Caco-2 (cell line): ENCODE results near the gene PRAC2. TPM values are rescaled to one million over a fixed set of nuclear protein-coding genes. Genes with fewer than 3 reads are reported as not detected.
A peak's percentile ranks its signal among the peaks of the same experiment; 100 is the strongest.

Experiments used
- BruUV-seq: library from RNA; stranded (reverse); fragments of 400-500 nt; replicated peaks from 2 replicates; lab custom pipeline; 2021; lab: Mats Ljungman, UMichigan
- CTCF ChIA-PET: fragments of 300-600 bp; sonication (Branson Sonifier 250); formaldehyde crosslinking; loops from one replicate; lab custom pipeline; 2022; ENCODE audit warnings: antibody characterized with exemption; lab: Charles Lee
- POLR2A ChIA-PET: fragments of 300-600 bp; sonication (Branson Sonifier 250); formaldehyde crosslinking; loops from one replicate; lab custom pipeline; 2022; ENCODE audit warnings: antibody characterized with exemption; lab: Charles Lee
- DNase-seq, 2 experiments: peaks; one replicate each; pipeline versions ENCODE4 v3.0.0 to v3.0.0-alpha.2; 2020 to 2022
- H3K27me3 ChIP-seq: replicated peaks from 2 replicates; pipeline ENCODE4 v1.6.0; 2011; ENCODE audit warnings: low read length; ENCODE audit not compliant: control insufficient read depth, insufficient read depth
- H3K36me3 ChIP-seq: 2 replicates; pipeline ENCODE4 v1.5.1; 2011; ENCODE audit warnings: low read length; ENCODE audit not compliant: control insufficient read depth, insufficient read depth
- H3K4me1 ChIP-seq: fragments of 250-450 bp; sonication (Bioruptor Pico); 2 replicates; pipeline ENCODE4 v1.5.1; 2020; ENCODE audit warnings: mild to moderate bottlenecking
- H3K4me3 ChIP-seq: 2 replicates; pipeline ENCODE4 v1.5.1; 2011; ENCODE audit warnings: low read depth, mild to moderate bottlenecking, control low read depth, low read length
- H3K9me3 ChIP-seq: fragments of 250-450 bp; sonication (Bioruptor Pico); 2 replicates; pipeline ENCODE4 v1.5.1; 2020; ENCODE audit warnings: mild to moderate bottlenecking, moderate library complexity
- H3K27ac Mint-ChIP-seq: one replicate; pipeline ENCODE4 v1.8.0; 2022; ENCODE audit warnings: mixed read lengths; ENCODE audit not compliant: unreplicated experiment
- H3K27me3 Mint-ChIP-seq: one replicate; pipeline ENCODE4 v1.8.0; 2022; ENCODE audit warnings: mixed read lengths; ENCODE audit not compliant: insufficient read depth, unreplicated experiment
- H3K36me3 Mint-ChIP-seq: one replicate; pipeline ENCODE4 v1.8.0; 2022; ENCODE audit warnings: mild to moderate bottlenecking, mixed read lengths; ENCODE audit not compliant: insufficient read depth, unreplicated experiment
- H3K4me1 Mint-ChIP-seq: one replicate; pipeline ENCODE4 v1.8.0; 2022; ENCODE audit warnings: low read depth, mixed read lengths; ENCODE audit not compliant: unreplicated experiment
- H3K4me3 Mint-ChIP-seq: one replicate; pipeline ENCODE4 v1.8.0; 2022; ENCODE audit warnings: mild to moderate bottlenecking, moderate library complexity, mixed read lengths; ENCODE audit not compliant: unreplicated experiment
- H3K9me3 Mint-ChIP-seq: one replicate; pipeline ENCODE4 v1.8.0; 2022; ENCODE audit warnings: mixed read lengths; ENCODE audit not compliant: unreplicated experiment
- intact Hi-C: fragments of 100-400 bp; cut with micrococcal nuclease; formaldehyde crosslinking; loops from one replicate; pipeline ENCODE4 v1.10.0; 2022; ENCODE audit not compliant: unreplicated experiment
- total RNA-seq: library from RNA; stranded (reverse); gene quantifications from 2 replicates; pipeline ENCODE4 v1.2.3, GENCODE V29; 2022
- TF ChIP-seq, protein P1 (sequence below), 2 experiments: fragments of 200-600 bp in 1 of 2; IDR thresholded peaks; 1 replicate in 1 of 2; 2 replicates in 1 of 2; pipeline versions ENCODE4 v1.5.1 to v1.8.0; 2011 to 2022; ENCODE audit warnings: antibody characterized with exemption in 1 of 2, control low read depth in 1 of 2, inconsistent platforms in 1 of 2, low read depth in 1 of 2, low read length in 1 of 2, mild to moderate bottlenecking in 1 of 2, moderate library complexity in 1 of 2; ENCODE audit not compliant: insufficient read depth in 1 of 2, severe bottlenecking in 1 of 2, unreplicated experiment in 1 of 2

PRAC2 gene
- total RNA-seq, 1 experiment from 2014 or later = not detected

- no peak overlapping the region for H3K4me3 Mint-ChIP-seq
- ChIA-PET POLR2A (interaction anchor here (0.6 kb wide), 1 partner anchor 357 kb away, joined by 3 read pairs; no protein-coding TSS in a partner anchor), CTCF (interaction anchor here (0.6 to 1.4 kb wide), 4 partner anchors 9 to 149 kb away, joined by 3 to 4 read pairs (median 4); no protein-coding TSS in a partner anchor)
- Histone ChIP-seq H3K4me1 (peaks cover 7% of the 10 kb centered on the region), H3K4me3 (no peak overlapping the region), H3K36me3 (no peaks in the 10 kb centered on the region), H3K27me3 (no peaks in the 10 kb centered on the region; the same call in 1 of the 2 replicates), H3K9me3 (no peaks in the 10 kb centered on the region)
- TF ChIP-seq, protein P1, sequence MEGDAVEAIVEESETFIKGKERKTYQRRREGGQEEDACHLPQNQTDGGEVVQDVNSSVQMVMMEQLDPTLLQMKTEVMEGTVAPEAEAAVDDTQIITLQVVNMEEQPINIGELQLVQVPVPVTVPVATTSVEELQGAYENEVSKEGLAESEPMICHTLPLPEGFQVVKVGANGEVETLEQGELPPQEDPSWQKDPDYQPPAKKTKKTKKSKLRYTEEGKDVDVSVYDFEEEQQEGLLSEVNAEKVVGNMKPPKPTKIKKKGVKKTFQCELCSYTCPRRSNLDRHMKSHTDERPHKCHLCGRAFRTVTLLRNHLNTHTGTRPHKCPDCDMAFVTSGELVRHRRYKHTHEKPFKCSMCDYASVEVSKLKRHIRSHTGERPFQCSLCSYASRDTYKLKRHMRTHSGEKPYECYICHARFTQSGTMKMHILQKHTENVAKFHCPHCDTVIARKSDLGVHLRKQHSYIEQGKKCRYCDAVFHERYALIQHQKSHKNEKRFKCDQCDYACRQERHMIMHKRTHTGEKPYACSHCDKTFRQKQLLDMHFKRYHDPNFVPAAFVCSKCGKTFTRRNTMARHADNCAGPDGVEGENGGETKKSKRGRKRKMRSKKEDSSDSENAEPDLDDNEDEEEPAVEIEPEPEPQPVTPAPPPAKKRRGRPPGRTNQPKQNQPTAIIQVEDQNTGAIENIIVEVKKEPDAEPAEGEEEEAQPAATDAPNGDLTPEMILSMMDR (IDR thresholded peaks at IDR 0.05; ENCODE audit: insufficient read depth in 1 of 2, low read depth in 1 of 2, low read length in 1 of 2, severe bottlenecking in 1 of 2, unreplicated experiment in 1 of 2) = no peak
- no peak overlapping the region for H3K27ac Mint-ChIP-seq
- peaks cover 4% of the 10 kb centered on the region for H3K36me3 Mint-ChIP-seq
- DNase-seq = peak in 1 of 2 experiments; percentile 38
- H3K27me3 Mint-ChIP-seq = peaks cover 5% of the 10 kb centered on the region
- H3K9me3 Mint-ChIP-seq = no peaks in the 10 kb centered on the region
- intact Hi-C loops = no loop called here
- peaks cover 6% of the 10 kb centered on the region for H3K4me1 Mint-ChIP-seq
- BruUV-seq = no TSS peak
These were observed 10.0 kb downstream of the PRAC2 start for GRCh38 chr17:48732688-48733629.

- Histone ChIP-seq H3K4me3 (no peak overlapping the region), H3K36me3 (no peaks in the 10 kb centered on the region), H3K27me3 (no peaks in the 10 kb centered on the region; the same call in 1 of the 2 replicates), H3K4me1 (peaks cover 3% of the 10 kb centered on the region; the same call in 1 of the 2 replicates), H3K9me3 (no peaks in the 10 kb centered on the region)
- peak in 1 of 2 experiments; percentile 37 for DNase-seq
- H3K36me3 Mint-ChIP-seq = peaks cover 3% of the 10 kb centered on the region
- H3K27me3 Mint-ChIP-seq = peaks cover 5% of the 10 kb centered on the region
- BruUV-seq = no TSS peak
- H3K4me3 Mint-ChIP-seq = no peak overlapping the region
- ChIA-PET CTCF (interaction anchor here (1.0 to 2.7 kb wide), 4 partner anchors 10 to 145 kb away, joined by 3 to 9 read pairs (median 5); no protein-coding TSS in a partner anchor), POLR2A (no interaction called here)
- intact Hi-C loops = no loop called here
- TF ChIP-seq, protein P1 (IDR thresholded peaks at IDR 0.05; ENCODE audit: insufficient read depth in 1 of 2, low read depth in 1 of 2, low read length in 1 of 2, severe bottlenecking in 1 of 2, unreplicated experiment in 1 of 2) = no peak
- no peaks in the 10 kb centered on the region for H3K9me3 Mint-ChIP-seq
- H3K27ac Mint-ChIP-seq = no peak overlapping the region
- peaks cover 6% of the 10 kb centered on the region for H3K4me1 Mint-ChIP-seq
These were observed 10.8 kb downstream of the PRAC2 start for GRCh38 chr17:48733632-48734328.
